Islet of Langerhans (tissue), 1 donor: ENCODE measurements around the gene PARP8.

Experiments used
- FAIRE-seq: peaks from one replicate; lab custom pipeline; 2011; peaks lifted over from hg19 to GRCh38; lab: Jason Lieb, UNC

Gene PARP8

DNA sequence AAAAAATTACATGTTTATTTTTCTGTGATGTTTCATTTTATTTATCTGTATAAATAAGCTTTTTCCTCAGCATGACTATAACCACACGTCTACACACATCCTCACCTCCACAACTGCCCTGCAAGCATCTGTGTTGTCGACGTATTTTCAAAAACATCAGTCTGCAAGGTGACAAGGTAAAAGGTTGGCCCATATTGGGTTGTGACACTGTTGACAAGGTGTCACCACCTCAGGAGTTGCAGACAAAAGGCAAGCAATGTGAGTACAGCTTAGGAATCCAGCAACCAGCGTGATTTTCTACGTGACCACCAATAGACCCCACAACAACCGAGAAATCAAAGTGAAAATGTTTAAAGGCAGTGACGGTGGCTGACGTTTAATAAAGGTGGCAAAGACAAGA is 187.6 kb downstream of the PARP8 start:
- FAIRE-seq = no peak

DNA sequence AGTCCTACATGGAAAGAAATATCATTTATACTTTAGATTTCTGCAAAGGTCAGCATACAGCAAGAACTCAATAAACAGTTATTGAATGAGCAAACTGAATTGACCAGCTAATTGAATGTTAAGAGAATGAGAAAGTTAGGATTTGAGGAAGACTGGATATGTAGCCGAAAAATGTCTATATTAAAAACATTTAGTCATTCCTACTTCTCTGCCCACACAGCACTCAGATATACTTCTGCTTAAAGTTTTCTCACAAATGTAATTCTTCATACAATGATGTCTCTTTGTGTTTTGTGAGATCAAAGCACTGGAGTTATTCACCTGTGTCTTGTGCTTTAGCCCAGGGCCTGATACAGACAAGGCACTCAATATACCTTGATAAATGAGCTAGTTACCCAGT is 188.6 kb downstream of the PARP8 start:
- FAIRE-seq = no peak

DNA sequence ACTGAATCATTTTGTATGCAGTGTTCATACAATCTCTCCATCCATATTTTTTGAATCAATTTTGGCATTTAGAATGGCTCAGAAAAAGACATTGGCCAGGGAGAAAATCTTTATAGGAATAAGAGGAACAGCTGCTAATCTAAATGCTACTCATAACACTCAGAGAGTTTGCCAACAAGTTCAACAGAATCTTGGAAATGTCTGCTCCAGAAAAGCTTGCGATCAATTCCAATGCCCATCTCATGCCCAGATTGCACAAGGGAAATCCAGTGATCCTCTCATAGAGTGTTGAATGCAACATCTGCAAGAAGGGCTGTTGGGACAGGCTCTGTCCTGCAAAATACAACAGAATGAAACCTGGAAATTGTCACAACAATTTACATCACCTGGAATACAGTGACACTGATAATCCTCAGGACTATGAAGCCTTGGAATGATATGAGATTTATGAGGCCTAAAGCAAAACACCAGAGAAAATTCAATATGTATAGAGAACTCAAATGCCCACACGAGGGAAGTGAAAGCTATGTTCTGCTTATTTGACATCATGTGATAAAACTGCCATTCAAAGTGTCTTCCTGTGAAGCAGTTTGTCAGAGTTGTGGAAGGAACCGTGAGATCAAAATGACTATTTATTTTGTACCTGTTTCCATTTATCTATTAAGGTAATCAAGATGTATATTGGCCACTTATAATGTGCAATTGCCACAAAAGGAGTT is 190.1 kb downstream of the PARP8 start:
- FAIRE-seq = no peak

DNA sequence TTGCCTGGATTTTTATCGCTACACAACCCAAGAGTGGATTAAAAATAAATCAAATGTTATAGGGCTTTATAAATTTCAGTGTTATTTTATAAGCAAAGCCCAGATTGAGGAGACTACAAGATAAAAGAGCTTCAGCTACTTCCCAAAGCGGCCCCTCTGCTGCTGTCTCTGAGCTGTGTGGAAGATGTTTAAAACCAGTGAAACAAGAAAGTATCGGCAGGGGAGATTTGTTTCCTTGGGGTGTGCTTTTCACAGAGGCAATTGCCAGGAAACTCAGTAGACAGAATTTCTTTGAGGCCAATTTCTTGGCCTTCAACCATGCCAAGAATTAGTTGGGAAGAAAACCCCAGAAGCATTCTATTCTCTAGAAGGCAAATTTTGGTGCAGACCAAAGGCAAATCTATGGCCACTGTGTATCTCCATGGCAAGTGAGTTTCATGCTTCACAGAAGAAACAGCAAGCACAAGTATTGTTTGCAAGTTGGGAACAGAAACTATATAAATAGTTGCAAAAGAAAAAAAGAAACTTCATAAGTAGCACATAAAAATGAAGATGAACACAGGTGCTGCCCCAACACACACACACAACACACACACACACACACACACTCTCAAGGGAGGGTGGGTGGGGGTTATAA is 197.2 kb downstream of the PARP8 start:
- FAIRE-seq = no peak

DNA sequence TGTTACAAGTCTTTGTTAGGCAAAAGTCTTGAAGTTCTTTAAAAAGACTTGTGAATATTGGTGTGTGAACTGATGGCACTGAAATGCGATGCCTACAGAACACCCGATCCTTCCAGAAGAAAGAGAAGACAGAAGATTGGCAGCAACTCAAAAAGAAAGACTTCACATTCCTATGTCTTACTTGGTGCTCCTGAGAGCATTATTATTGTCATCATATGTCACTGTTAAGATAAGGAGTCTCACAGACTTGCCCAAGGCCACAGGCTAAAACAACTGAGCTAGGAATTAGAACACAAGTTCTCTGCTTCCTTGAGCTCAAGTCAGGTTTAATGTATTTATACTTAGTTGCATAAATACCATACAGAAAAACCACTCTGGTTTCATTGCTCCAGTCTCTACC is 198.0 kb downstream of the PARP8 start:
- FAIRE-seq = no peak

GRCh38 chr5:50866415-50866814 is 200.0 kb downstream of the PARP8 start:
- no peak for FAIRE-seq

GRCh38 chr5:50867140-50867539 is 200.7 kb downstream of the PARP8 start:
- FAIRE-seq = no peak

DNA sequence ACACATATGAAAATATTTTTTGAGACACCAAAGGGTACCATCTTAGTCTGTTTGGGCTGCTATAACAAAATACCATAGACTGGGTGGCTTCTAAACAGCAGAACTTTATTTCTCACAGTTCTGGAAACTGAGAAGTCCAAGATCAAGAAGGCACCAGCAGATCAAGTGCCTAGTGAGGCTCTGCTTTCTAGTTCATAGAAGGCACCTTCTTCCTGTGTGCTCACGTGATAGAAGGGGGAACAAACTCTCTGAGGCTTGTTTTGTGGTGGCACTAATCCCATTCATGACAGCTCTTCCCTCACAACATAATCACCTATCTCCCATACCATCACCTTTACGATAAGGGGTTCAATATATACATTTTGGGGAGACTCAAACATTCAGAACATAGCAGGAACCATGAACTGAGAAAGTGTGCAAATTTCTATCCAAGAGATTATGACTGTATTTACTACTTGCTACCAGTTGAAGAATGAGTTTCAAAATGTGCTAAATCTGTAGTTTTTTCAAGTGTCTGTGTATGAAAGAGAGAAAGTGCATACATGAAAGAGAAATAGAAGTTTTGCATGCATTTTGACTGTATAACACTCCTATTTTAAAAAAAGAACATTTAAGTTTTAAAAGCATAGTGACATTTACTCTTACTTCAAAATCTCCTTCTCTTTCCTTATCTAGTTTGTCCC is 207.3 kb downstream of the PARP8 start:
- no peak for FAIRE-seq

DNA sequence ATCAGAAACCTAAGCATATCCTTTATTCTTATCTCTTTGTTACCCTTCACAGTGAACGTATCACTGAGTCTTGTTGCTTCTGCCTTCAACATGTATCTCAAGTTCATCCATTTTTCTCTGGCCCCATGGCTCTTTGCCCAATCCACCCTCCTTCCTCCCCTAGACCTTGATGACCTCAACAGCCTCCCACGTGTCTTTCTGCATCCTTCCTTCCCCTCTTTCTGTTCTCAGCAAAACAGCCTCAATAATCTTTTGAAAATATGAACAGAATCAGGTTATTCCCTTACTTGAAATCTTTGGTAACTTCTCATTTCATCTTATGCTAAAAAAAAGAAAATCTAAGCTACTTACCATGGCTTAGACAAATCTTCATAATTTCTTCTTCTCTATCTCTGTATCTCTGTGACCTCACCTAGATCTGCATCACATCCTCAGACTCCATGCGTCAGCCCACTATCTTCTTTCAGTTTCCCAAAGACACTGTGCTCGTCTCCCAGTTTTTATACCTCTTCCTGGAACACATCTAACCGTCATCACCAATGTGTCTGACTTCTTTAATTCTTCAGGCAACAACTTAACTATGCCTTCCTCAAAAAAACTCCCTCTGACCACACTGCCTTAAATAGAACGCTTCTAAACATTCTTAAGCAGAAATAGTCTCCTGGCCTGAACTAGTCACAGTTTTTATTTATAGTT is 208.0 kb downstream of the PARP8 start:
- FAIRE-seq = no peak

GRCh38 chr5:50875002-50875344 is 208.5 kb downstream of the PARP8 start:
- no peak for FAIRE-seq

DNA sequence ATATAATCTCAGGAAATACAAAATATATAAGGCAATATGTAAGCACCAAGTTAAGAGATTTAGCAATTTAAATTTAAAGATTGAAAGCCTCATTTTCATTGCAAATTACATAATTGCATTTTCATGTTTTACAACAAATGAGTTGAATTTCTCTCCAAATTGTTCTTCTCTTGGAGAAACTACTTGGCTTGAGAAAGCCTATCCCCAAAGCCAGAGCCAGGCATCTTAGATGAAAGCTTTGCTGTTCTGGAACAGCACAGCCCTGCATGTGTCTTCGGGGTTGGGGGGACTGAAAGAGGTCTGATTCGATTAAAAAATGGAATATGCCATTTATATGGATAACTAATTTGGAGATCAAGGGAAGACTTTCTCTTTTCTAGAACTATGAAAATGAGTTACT is 212.0 kb downstream of the PARP8 start:
- no peak for FAIRE-seq

DNA sequence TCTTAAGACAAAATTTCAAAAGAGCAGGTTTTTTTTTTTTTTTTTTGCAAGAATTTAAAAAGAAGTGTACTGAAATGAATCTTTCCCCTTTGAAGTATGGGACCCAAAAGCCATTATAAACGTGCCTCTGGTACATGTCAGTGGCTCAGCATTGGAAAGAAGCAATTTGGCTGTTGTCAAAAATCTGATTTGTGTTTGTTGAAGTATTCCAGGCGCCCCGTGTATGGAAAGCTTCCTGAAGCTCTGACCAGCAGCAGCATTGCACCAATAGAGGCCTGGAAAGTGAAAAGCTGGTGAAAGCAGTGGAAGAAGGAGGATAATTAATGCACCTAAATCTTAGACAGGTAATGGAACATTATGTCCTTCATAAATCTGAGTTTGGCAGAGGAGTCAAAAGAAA is 215.0 kb downstream of the PARP8 start:
- FAIRE-seq = no peak

GRCh38 chr5:50886657-50887345 is 220.4 kb downstream of the PARP8 start:
- no peak for FAIRE-seq

GRCh38 chr5:50887889-50888633 is 221.6 kb downstream of the PARP8 start:
- FAIRE-seq = no peak

DNA sequence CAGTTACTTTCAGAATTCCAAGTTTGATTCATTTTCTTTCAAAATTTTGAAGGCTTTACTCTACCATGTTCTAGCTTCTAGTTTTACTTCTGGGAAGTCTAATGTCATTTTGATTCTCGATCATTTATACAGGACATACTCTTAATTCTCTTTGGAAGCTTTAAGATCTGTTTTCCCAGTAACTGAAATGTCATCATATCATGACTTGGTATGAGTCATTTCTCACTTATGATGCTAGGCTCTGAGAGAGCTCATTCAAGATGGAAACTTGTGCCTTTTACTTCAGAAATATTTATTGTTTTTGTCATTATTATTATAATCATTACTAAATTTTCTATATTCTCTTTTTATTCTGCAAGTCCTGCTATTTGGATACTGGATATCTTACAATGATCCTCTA is 222.3 kb downstream of the PARP8 start:
- no peak for FAIRE-seq

DNA sequence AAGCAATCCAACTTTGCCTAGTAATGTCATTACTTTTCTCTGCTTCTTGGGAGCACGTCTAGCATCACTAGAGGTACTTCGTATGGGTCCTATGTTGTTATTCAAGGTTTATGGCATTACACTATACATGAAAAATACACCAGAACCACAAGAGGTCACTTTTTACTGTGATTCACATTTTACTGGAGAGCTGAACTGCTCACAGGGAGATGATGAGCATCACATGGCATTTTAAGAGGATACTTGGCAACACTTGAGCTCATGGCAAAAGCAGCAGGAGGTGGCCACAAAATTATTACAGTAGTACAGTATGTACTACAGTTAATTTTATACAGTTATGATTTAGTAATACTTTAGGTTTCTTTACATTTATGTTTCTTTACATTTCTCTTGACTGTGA is 223.4 kb downstream of the PARP8 start:
- FAIRE-seq = no peak
